HAP-1 (cell line): ENCODE measurements around the gene SLC31A2.

Experiments used
- DNase-seq, 2 experiments: peaks; one replicate each; pipeline ENCODE4 v3.0.0-alpha.2; 2016 to 2020; ENCODE audit warnings: low spot score in 2 of 2
- H3K27me3 ChIP-seq: fragments of 250-450 bp; sonication (Bioruptor Pico); 2 replicates; pipeline ENCODE4 v1.5.1; 2020; ENCODE audit warnings: low read depth, mild to moderate bottlenecking, moderate library complexity
- H3K36me3 ChIP-seq: fragments of 250-450 bp; sonication (Bioruptor Pico); replicated peaks from 2 replicates; pipeline ENCODE4 v1.5.1; 2020; ENCODE audit warnings: mild to moderate bottlenecking
- H3K4me1 ChIP-seq: fragments of 250-450 bp; sonication (Bioruptor Pico); 2 replicates; pipeline ENCODE4 v1.5.1; 2020; ENCODE audit warnings: mild to moderate bottlenecking
- H3K4me3 ChIP-seq: fragments of 250-450 bp; sonication (Bioruptor Pico); 2 replicates; pipeline ENCODE4 v1.5.1; 2020; ENCODE audit warnings: mild to moderate bottlenecking, moderate library complexity
- H3K9me3 ChIP-seq: fragments of 250-450 bp; sonication (Bioruptor Pico); 2 replicates; pipeline ENCODE4 v1.5.1; 2020; ENCODE audit warnings: mild to moderate bottlenecking, moderate library complexity
- in situ Hi-C: fragments of 300-500 bp; cut with MboI; formaldehyde crosslinking; loops from 3 replicates; pipeline ENCODE4 v1.14.3; 2020; ENCODE audit warnings: low sequenced_read_pairs, inconsistent platforms, mixed read lengths

Gene SLC31A2

DNA sequence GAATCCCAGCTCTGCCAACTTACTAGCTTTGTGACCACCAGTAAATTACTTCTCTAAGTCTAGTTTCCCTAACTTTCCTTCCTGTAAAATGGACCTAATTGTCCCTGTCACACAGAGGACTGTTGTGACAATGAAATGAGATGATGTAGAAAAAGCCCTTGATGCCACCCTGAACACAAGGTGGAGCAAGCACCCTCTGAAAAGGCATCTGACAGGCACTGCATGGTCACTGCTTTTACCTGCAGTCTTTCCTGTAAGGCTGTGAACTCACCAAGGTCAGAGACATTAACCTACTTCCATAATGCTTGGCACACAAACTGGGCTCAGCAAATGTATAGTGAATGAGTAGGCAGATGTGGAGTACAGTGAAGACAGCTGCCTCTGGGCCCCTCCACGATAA lies 6.1 kb downstream of the SLC31A2 start:
- in situ Hi-C loops = no loop called here
- Histone ChIP-seq H3K4me1 (peaks cover 11% of the 10 kb centered on the region), H3K4me3 (no peak overlapping the region), H3K36me3 (no peaks in the 10 kb centered on the region; the same call in 1 of the 2 replicates), H3K27me3 (no peaks in the 10 kb centered on the region), H3K9me3 (no peaks in the 10 kb centered on the region)
- no peak for DNase-seq

DNA sequence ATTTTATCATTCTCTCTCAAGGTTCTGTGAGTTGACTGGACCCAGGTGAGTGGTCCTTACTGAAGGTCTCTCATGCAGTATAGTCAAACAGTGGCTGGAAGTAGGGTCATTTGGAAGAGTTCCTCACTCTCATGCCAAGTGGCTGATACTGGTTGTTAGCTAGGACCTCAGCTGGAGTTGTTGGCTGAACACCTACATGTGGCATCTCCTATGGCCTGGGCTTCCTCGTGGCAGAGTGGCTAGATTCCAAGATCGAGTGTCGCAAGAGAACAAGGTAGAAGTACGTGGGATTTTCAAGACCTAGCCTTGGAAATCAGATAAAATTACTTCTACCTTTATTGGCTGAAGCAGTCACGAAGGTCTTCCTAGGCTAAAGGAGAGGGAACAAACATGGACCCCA lies 7.6 kb downstream of the SLC31A2 start:
- peaks cover 11% of the 10 kb centered on the region for H3K4me1 ChIP-seq
- H3K9me3 ChIP-seq = no peaks in the 10 kb centered on the region
- no peak for DNase-seq
- H3K4me3 ChIP-seq = no peak overlapping the region
- no peaks in the 10 kb centered on the region for H3K27me3 ChIP-seq
- in situ Hi-C loops = no loop called here
- peaks cover 9% of the 10 kb centered on the region for H3K36me3 ChIP-seq

DNA sequence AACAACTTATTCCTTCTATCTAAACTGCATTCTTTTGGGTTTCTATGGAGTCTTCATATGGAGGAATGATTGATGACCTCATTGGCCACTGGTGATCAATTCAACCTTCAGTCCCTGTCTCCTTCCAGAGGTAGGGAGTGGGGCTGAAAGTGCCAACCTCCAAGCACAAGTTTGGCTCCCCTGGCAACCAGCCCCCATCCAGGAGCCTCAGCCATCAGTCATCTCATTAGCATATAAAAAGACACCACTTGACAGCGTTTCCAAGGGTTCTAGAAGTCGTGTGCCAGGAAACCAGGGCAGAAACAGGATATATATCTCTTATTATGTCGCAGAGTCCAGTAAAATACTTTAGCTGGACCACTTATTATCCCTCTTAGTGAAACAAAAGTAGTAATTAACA lies 9.8 kb downstream of the SLC31A2 start:
- in situ Hi-C loops = no loop called here
- no peaks in the 10 kb centered on the region for H3K9me3 ChIP-seq
- peaks cover 16% of the 10 kb centered on the region for H3K36me3 ChIP-seq
- H3K4me1 ChIP-seq = peaks cover 11% of the 10 kb centered on the region
- no peaks in the 10 kb centered on the region for H3K27me3 ChIP-seq
- no peak overlapping the region for H3K4me3 ChIP-seq
- DNase-seq = peak; percentile 16 to 54

DNA sequence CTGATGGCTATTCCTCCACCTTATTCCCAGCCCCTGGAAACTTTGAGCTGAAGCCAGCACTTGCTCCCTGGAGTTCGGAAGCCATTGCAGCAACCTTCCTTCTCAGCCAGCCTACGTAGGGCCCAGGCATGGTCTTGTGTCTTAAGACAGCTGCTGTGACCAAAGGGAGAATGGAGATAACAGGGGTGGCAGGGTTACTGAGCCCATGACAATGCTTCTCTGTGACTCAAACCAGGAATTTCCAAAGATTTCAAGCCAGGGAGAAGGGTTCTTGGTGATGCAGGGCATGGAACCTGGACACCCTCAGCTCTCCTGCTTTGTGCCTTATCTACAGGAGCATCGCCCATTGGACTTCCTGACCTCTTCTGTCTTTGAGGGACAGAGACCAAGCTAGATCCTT lies 12.2 kb downstream of the SLC31A2 start:
- H3K4me3 ChIP-seq = no peak overlapping the region
- peaks cover 11% of the 10 kb centered on the region for H3K4me1 ChIP-seq
- DNase-seq = no peak
- H3K36me3 ChIP-seq = peaks cover 38% of the 10 kb centered on the region
- H3K9me3 ChIP-seq = no peaks in the 10 kb centered on the region
- H3K27me3 ChIP-seq = no peaks in the 10 kb centered on the region
- in situ Hi-C loops = no loop called here

DNA sequence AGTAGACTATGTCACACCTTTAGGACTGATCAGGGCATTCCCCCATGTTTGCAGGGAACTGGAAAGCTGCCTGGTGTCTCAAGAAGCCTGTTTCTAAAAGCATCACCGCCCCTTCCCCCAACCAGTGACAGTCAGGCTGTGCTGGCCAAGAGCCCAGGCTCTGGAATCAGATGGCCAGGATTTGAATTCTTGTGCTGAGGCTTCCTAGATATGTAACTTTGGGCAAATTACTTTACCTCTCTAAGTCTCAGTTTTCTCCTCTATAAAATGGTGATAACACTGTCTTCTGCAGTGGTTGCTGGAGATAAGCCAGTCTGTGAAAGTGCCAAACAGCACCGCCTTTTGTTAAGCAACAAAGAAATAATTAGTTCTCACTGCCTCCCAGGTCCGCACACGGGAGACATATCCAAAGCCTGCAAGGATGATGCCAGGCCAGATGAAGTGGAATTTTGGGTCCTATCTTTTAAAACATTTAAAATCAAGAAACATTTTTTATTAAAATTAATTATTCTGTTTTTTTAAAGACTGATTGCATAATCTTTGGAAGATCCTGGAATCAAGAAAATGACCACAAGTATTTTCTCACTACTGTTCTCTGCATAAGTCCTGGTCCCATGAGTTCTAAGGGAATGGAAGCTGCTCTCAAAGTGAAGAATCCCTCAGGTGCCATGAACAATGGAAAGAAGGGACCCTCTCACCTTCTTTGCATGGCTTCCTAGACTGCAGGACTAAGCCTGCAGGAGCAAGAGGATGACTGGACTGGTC lies 13.9 kb downstream of the SLC31A2 start:
- Histone ChIP-seq H3K9me3 (no peaks in the 10 kb centered on the region), H3K27me3 (no peaks in the 10 kb centered on the region), H3K36me3 (peaks cover 56% of the 10 kb centered on the region), H3K4me3 (no peak overlapping the region), H3K4me1 (peaks cover 11% of the 10 kb centered on the region)
- no peak for DNase-seq
- in situ Hi-C loops = no loop called here

DNA sequence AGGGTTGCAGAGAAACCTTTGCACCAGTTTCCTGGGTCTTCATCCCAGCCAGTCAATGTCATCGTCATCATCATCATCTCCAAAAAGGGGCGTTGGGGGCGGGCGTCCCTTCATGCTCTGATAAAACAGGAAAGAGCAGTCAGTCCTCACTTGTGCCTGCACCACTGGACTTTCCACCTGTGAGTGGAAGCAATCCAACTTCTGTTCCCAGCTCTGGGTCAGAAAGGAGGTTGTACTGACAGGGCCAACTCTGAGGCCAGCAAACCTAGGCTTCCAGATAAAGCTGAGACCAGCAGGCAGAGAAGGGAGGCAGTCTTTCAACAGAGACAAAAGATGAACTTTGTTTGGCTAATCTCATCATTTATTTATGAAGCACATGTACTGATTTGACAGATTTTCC lies 15.2 kb downstream of the SLC31A2 start:
- Histone ChIP-seq H3K4me3 (no peak overlapping the region), H3K4me1 (peaks cover 3% of the 10 kb centered on the region; the same call in 1 of the 2 replicates), H3K9me3 (no peaks in the 10 kb centered on the region), H3K27me3 (no peaks in the 10 kb centered on the region), H3K36me3 (peaks cover 67% of the 10 kb centered on the region)
- in situ Hi-C loops = no loop called here
- no peak for DNase-seq

DNA sequence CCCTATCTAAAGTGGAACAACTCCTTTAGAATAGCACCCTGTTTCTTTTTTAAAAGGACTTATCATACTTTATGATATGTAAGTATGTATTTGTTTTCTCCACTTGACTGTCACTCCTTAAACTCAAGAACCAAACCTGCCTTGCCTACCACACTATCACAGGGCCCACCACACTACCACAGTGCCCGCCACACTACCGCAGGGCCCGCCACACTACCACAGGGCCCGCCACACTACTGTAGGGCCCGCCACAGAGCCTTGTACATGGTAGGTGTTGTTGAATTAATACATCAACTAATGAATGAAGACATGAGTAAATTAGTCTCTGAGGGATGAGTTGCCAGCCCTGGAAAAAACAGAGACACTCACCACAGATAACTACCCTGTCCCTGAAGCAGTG lies 18.0 kb downstream of the SLC31A2 start:
- Histone ChIP-seq H3K4me3 (no peak overlapping the region), H3K9me3 (no peaks in the 10 kb centered on the region), H3K4me1 (no peaks in the 10 kb centered on the region), H3K36me3 (peaks cover 79% of the 10 kb centered on the region), H3K27me3 (no peaks in the 10 kb centered on the region)
- in situ Hi-C loops = no loop called here
- DNase-seq = no peak

DNA sequence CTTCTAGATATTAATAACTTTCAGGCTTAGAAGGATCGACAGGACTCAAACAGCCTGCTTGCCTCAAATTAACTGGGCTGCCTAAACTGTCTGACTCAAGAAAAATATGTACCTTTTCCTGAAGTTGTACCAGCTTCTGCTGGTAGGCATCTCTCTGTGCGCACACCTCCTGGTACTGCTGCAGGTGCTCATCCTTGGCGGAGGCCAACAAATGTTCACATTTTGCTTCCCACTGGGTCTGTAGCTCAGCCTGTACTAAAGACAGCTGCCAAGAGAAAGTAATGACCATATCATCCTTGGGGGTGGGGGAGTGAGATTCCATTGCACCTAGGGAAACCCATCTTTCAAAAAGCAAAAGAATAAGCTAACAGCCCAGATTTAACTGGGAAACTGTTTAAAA lies 22.5 kb downstream of the SLC31A2 start:
- H3K4me3 ChIP-seq = no peak overlapping the region
- no peaks in the 10 kb centered on the region for H3K9me3 ChIP-seq
- in situ Hi-C loops = no loop called here
- no peaks in the 10 kb centered on the region for H3K27me3 ChIP-seq
- H3K4me1 ChIP-seq = no peaks in the 10 kb centered on the region
- H3K36me3 ChIP-seq = peaks cover 67% of the 10 kb centered on the region
- no peak for DNase-seq

DNA sequence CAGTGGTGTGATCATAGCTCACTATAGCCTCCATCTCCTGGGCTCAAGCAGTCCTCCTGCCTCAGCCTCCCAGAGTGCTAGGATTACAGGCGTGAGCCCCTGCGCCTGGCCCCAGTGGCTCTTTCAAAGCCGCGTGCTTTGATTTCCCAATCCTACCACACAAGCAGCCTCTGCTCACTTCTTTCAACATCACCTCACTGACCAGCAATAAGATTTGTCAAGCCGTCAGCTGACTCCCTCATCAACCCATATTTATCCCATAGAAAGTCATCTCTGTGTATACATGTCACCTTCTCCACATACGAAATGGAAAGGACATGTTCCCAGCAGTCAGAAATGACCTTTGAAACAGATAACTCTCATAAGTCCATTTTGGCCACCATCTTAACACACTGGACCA lies 26.0 kb downstream of the SLC31A2 start:
- H3K36me3 ChIP-seq = peaks cover 54% of the 10 kb centered on the region
- H3K27me3 ChIP-seq = no peaks in the 10 kb centered on the region
- H3K4me1 ChIP-seq = no peaks in the 10 kb centered on the region
- no peaks in the 10 kb centered on the region for H3K9me3 ChIP-seq
- H3K4me3 ChIP-seq = no peak overlapping the region
- no peak for DNase-seq
- in situ Hi-C loops = no loop called here

DNA sequence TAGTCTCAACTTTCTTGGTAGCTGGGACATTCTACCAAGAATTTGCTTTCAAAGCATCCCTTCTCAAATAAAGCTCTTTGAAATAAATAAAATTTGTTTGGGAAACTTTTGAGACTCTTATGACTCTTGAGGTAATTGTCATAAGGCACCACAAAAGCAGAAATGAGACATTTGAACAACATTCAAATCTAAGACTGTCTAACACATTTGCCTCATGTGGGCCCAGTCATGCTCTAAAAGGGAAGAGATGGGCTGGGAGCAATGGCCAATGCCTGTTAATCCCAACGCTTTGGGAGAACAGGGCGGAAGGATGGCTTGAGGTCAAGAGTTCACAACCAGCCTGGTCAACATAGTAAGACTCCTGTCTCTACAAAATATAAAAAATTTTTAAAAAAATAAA lies 26.4 kb downstream of the SLC31A2 start:
- no peak for DNase-seq
- peaks cover 55% of the 10 kb centered on the region for H3K36me3 ChIP-seq

DNA sequence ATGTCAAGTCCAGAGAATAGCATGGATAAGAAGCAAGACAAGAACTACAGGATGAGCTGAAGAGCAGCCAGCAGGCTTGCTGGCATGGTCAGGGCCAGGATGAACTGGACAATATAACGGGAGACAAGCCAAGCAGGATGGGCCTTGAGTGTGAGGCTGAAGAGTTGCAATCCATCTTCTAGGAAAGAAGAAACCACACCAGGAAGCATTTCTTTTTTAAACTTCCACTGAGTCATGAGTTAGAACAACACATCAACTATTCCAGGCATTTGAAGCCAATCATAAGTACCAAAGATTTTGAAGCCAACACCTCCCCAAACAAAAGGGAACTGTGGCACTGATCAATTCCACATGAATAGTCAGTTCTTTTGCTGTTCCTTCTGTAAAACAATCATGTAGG lies 27.3 kb downstream of the SLC31A2 start:
- Histone ChIP-seq H3K36me3 (peaks cover 54% of the 10 kb centered on the region), H3K4me3 (no peak overlapping the region), H3K4me1 (no peaks in the 10 kb centered on the region), H3K27me3 (no peaks in the 10 kb centered on the region), H3K9me3 (no peaks in the 10 kb centered on the region)
- in situ Hi-C loops = no loop called here
- no peak for DNase-seq

More for the DNA sequence above, 26.4 kb downstream of the SLC31A2 start:
- Histone ChIP-seq H3K4me1 (no peaks in the 10 kb centered on the region), H3K9me3 (no peaks in the 10 kb centered on the region), H3K4me3 (no peak overlapping the region), H3K27me3 (no peaks in the 10 kb centered on the region)
- in situ Hi-C loops = no loop called here

DNA sequence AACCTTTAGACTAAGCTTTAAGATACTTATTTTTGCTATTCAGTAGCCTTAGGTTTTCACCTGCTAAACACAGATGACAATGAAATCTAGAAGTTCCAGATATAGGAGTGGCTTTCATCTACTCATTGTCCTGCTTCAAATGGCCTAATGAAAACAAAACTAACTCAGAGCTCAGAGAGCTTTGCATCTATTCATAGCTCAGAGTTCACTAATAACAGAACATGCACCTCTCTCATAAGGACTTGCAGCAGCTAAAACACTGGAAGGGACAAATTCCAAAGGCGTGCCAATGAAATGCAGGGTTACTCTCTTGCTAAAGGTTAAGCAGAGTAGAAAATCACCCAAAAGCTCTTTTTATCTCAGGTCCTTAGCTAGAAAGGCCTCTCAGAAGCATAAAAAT lies 29.0 kb downstream of the SLC31A2 start:
- no peaks in the 10 kb centered on the region for H3K4me1 ChIP-seq
- H3K36me3 ChIP-seq = peaks cover 55% of the 10 kb centered on the region
- in situ Hi-C loops = no loop called here

DNA sequence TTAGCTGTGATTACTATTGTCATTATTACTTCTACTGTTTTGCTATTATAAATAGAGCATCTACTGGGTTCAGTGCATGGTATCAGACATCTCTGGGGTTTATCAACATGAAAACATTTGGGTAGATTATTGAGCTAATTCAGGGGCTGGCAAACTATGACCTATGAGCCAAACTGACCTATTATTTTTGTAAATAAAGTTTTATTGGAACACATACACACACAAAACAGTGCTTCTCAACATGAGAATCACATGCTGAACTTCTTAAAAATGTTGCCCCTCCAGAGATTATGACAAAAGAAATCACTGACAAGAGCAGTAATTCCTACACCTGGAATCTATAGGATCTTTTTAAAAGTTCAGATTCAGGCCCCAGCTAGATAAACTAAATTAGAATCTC lies 30.4 kb downstream of the SLC31A2 start:
- in situ Hi-C loops = no loop called here
- Histone ChIP-seq H3K27me3 (no peaks in the 10 kb centered on the region), H3K4me3 (no peak overlapping the region), H3K9me3 (no peaks in the 10 kb centered on the region), H3K36me3 (peaks cover 54% of the 10 kb centered on the region), H3K4me1 (no peaks in the 10 kb centered on the region)
- DNase-seq = no peak

More for the DNA sequence above, 29.0 kb downstream of the SLC31A2 start:
- Histone ChIP-seq H3K4me3 (no peak overlapping the region), H3K9me3 (no peaks in the 10 kb centered on the region), H3K27me3 (no peaks in the 10 kb centered on the region)
- DNase-seq = no peak

DNA sequence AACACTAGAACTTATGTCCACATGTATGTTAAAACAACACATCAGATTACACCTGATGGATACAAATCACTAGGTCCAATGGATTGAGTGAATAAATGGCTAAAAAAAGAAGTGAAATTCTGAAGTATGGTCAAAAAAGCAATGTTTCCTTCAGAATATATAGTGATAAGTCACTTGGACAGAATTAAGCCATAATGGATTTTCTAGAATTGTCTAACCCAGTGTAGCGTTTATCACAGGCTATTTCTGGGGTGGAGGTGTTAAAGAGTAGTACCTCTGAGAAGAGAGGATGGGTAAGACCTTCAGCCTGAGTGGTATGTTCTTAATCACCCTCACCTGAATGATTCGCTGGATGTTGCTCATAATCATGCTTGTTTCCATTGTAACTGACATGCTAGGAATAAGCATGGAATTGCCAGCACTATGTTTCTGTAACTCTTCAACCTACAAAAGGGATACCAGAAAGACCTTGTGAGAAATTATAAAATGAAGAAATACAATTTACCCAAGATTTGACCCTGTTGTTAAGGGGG lies 33.2 kb downstream of the SLC31A2 start:
- in situ Hi-C loops = no loop called here
- DNase-seq = no peak
- H3K4me3 ChIP-seq = no peak overlapping the region
- H3K27me3 ChIP-seq = no peaks in the 10 kb centered on the region
- no peaks in the 10 kb centered on the region for H3K4me1 ChIP-seq
- no peaks in the 10 kb centered on the region for H3K9me3 ChIP-seq
- H3K36me3 ChIP-seq = peaks cover 45% of the 10 kb centered on the region

DNA sequence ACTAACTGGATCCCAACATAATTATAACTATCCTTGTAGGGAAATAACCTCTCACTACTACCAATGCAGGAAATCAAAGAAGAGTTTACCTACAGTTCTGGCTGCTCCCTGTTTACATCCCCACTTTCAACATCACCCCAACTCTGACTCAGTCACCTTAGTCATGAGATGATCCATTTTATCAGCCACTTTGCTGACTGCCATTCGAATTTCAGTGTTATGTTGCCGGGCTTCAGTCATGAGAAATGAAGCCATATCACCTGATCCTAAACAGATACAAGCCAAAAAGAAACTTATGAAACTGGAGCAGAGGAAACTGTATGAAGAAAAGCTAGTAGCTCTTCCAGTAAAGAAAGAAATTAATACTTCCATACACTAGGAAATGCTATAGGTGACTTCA lies 33.7 kb downstream of the SLC31A2 start:
- Histone ChIP-seq H3K4me1 (no peaks in the 10 kb centered on the region), H3K36me3 (peaks cover 45% of the 10 kb centered on the region), H3K9me3 (no peaks in the 10 kb centered on the region), H3K4me3 (no peak overlapping the region), H3K27me3 (no peaks in the 10 kb centered on the region)
- DNase-seq = no peak
- in situ Hi-C loops = no loop called here
